SW480 (cell line): ENCODE data around the gene FAAH.
A peak's percentile ranks its signal among the peaks of the same experiment; 100 is the strongest.
"Not testable (repeated sequence)": the region's sequence is repeated elsewhere in the genome, so short reads cannot be mapped to it uniquely, and the experiment has no call there.

Experiments
- DNase-seq: peaks from one replicate; pipeline ENCODE4 v3.0.0-alpha.2; 2016; ENCODE audit warnings: low spot score

FAAH gene

GRCh38 chr1:46394108-46394871 lies at the start of gene FAAH:
Gene FAAH, plus strand, starts transcription at chr1:46394317. Its CDS starts 32 bp downstream, at chr1:46394349.
- peak; percentile 59 for DNase-seq

GRCh38 chr1:46344481-46344880 lies 49.6 kb upstream of the FAAH start:
- no peak for DNase-seq

GRCh38 chr1:46345281-46345680 lies 48.8 kb upstream of the FAAH start:
- DNase-seq: no peak

GRCh38 chr1:46352363-46352762 lies 41.8 kb upstream of the FAAH start:
- no peak for DNase-seq

- DNase-seq: not testable (repeated sequence)
Measured at GRCh38 chr1:46355920-46356319, 38.2 kb upstream of the FAAH start.

- DNase-seq: no peak
Measured at GRCh38 chr1:46362158-46362557, 32.0 kb upstream of the FAAH start.

GRCh38 chr1:46363121-46363520 lies 31.0 kb upstream of the FAAH start:
- no peak for DNase-seq

GRCh38 chr1:46364612-46365011 lies 29.5 kb upstream of the FAAH start:
- no peak for DNase-seq

GRCh38 chr1:46365796-46366195 lies 28.3 kb upstream of the FAAH start:
- DNase-seq: not testable (repeated sequence)

- DNase-seq: no peak
Measured at GRCh38 chr1:46367072-46367471, 27.0 kb upstream of the FAAH start.

- DNase-seq: not testable (repeated sequence)
Measured at GRCh38 chr1:46367701-46368100, 26.4 kb upstream of the FAAH start.

- no peak for DNase-seq
Measured at GRCh38 chr1:46368791-46369190, 25.3 kb upstream of the FAAH start.

GRCh38 chr1:46369542-46370213 lies 24.4 kb upstream of the FAAH start:
- no peak for DNase-seq

- no peak for DNase-seq
Measured at GRCh38 chr1:46370214-46370633, 23.9 kb upstream of the FAAH start.

- DNase-seq: no peak
Measured at GRCh38 chr1:46372431-46372830, 21.7 kb upstream of the FAAH start.

GRCh38 chr1:46379996-46380395 lies 14.1 kb upstream of the FAAH start:
- DNase-seq: no peak

- DNase-seq: no peak
Measured at GRCh38 chr1:46380508-46380907, 13.6 kb upstream of the FAAH start.

- DNase-seq: no peak
Measured at GRCh38 chr1:46393510-46393909, 607 bp upstream of the FAAH start.

- DNase-seq: no peak
Measured at GRCh38 chr1:46394872-46395465, 852 bp downstream of the FAAH start.

- no peak for DNase-seq
Measured at GRCh38 chr1:46396441-46397398, 2.6 kb downstream of the FAAH start.

- DNase-seq: no peak
Measured at GRCh38 chr1:46399307-46399706, 5.2 kb downstream of the FAAH start.

- DNase-seq: no peak
Measured at GRCh38 chr1:46400421-46400820, 6.3 kb downstream of the FAAH start.
